Non-pigmented ciliary epithelial cell (primary cell): Measurements from ENCODE around the gene ATP6V0E1.

Source experiments
- DNase-seq: peaks from one replicate; pipeline ENCODE4 v3.0.0-alpha.2; 2010; ENCODE audit warnings: low read depth

The ATP6V0E1 gene

DNA sequence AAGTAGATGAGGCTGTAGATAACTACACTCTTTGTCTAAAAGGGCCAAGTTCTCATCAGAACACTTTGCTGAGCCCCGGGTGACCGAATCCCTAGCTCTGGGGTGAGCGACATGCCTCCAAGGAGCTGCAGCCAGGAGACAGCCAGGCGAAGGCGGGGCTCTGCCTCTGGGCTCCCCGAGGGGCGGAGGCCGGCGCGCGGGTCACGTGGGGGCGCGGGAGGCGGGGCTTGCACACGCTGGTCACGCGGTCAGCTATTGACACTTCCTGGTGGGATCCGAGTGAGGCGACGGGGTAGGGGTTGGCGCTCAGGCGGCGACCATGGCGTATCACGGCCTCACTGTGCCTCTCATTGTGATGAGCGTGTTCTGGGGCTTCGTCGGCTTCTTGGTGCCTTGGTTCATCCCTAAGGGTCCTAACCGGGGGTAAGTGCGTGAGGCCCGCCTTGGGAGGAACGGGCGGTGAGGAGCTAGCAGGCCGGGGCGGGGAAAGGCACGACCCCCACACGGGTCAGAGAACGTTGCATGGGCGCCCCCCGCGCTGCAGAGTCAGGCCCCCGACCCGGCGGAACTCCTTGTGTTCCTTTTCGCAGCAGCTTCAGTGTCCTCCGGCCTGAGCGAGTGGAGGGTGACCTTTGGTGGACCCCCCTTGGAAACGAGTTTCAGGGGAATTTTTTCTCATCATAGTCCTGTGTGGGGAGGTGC, at the start of gene ATP6V0E1:
Gene ATP6V0E1 (plus strand): TSS at position 230 of the 702 bp plus-strand sequence. CDS start 90 bp downstream, at position 320.
- DNase-seq = no peak

DNA sequence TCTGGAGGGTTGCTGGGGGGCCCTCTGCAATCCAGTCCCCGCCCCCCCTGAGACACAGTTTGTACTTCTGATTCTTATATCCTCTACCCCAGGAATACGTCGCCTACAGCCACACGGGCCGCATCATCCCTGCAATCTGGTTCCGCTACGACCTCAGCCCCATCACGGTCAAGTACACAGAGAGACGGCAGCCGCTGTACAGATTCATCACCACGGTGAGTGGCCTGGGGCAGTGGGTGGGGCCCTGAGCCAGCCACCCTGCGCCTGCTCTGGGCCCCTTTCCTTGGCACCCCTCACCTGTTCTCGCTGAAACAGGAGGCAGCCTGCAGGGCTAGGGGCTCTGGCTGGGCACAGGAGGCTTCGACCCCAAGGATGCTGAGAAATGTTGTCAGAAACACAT, 48.5 kb upstream of the ATP6V0E1 start:
- no peak for DNase-seq

DNA sequence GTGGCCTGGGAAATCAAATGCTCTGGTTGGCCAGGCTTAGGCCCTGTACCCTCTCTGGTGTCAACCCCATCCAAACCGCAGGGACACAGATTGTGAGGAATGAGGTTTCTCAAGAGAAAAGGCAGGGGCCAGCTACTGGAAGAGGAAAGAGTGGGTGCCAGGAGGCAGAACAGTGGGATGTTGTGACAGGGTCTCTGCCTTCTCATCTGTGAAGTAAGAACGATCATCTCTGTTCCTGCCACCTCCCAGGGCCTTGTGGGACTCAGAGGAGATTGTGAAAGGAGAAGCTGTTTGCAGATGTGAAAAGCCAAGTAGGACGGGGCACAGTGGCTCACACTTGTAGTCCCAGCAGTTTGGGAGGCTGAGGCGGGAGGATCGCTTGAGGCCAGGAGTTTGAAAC, 47.2 kb upstream of the ATP6V0E1 start:
- no peak for DNase-seq

DNA sequence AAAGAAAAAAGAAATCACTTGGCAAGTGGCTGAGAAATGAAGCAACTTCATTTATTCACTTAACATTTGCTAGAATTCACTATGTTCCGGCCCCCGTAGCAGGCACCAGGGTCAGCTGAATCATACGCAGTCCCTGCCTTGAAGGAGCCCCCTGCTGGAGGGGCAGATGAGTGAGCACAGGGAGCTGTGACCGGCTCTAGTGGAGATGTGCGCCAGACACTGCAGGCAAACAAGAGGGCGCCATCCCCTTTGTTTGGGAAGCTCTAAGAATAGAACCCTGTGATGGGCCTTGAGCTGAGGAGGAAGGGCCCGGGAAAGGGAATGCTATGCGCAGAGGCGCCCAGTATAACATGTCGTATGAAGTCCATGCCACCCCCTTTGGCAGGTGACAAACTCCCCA, 44.5 kb upstream of the ATP6V0E1 start:
- DNase-seq = no peak

DNA sequence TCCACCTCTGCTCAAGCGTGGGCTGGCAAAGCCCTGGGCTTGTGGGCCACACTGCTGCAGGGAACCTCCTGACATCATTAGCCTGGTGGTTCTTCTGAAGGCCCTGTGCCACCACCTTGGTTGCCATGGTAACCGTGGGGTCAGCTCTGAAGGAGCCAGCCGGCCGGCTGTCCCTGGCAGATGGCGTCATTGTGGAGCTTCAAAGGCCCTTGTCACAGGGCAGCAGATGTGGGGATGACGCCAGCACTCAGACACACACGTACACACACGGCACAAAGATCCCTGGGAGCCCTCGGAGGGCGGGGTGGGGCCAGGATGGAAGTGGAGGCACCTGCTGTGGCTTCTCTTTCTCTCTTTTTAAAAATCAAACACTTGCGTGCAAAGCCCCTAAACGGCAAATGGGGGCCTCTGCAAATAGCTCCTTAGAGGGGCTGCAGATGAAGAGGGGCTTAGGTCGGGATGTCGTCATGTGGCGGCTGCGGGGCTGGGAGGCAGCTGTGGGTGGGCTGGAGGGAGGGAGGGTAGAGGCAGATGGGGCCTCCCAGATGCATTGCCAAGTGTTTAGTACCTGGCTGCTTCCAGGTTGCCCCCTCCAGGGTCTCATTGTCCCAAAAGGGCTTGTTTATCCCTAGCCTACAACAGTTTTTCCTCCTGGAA, 43.8 kb upstream of the ATP6V0E1 start:
- no peak for DNase-seq

DNA sequence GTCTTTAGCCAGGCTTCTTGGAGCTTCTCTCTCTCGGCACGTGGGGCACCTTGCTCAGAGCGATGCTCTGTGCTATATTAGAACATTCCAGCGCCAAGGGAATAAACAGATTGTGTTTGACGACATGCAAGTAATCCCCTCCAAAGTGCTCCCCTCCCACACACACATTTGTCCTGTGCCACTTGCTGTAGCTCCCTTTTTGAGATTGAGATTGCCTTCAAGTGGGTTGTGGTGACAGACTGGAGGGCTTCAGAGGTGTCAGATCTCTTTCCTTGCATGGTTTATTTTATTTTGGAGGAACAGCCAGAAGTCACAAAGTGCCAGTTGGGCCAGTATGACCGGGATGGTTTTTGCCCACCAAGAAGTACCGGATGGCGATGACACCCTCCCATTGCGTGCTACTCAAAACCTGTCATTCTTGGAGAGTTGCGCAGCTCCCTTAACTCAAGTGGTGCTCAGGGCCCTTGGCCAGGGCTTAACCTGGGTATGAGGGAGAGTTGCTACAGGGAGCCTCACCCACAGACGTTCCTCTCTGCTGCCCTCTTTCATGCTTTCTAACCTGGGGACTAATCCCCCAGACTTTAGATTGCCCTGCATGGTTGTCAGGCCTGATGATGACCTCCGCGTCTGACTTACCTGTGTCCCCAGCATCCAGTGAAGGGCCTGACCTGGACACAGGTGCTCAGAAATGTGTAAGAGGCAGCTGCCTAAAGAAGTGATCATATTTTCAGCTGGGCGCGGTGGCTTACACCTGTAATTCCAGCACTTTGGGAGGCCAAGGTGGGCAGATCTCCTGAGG, 43.1 kb upstream of the ATP6V0E1 start:
- no peak for DNase-seq

DNA sequence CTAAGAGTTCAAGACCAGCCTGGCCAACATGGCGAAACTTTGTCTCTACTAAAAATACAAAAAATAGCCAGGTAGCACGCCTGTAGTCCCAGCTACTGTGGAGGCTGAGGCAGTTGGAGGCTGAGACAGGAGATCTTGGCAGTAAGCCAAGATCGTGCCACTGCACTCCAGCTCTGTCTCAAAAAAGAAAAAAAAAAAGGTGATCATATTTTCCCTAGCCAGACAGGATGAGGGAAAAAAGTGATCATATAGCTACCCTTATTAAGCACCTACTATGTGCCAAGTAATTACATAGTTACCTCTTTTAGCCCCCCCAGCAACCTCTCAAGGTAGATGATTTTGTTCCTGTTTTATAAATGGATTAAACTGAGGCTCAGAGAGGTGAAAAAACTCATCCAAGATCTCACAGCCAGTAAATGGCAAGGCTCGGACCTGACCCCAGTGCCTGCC, 42.5 kb upstream of the ATP6V0E1 start:
- no peak for DNase-seq

DNA sequence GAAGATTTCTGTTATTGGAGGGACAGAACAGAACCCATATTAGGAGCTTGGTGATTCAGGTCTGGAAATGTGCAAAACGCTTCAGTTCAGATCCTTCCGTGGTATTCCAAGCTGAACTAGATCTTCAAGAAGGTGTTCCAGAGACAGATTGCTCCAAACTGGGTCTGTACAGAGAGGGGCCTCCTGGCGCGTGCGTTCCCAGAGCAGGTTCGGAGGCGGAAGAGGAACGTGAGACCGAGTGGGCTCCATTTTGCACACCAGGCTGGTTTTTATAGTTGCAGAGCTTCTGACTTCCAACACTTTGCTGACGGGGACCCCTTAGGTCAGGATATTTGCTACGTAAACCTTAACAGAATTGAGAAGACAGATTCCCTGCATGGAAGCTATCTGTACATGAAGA, 41.0 kb upstream of the ATP6V0E1 start:
- DNase-seq = no peak

DNA sequence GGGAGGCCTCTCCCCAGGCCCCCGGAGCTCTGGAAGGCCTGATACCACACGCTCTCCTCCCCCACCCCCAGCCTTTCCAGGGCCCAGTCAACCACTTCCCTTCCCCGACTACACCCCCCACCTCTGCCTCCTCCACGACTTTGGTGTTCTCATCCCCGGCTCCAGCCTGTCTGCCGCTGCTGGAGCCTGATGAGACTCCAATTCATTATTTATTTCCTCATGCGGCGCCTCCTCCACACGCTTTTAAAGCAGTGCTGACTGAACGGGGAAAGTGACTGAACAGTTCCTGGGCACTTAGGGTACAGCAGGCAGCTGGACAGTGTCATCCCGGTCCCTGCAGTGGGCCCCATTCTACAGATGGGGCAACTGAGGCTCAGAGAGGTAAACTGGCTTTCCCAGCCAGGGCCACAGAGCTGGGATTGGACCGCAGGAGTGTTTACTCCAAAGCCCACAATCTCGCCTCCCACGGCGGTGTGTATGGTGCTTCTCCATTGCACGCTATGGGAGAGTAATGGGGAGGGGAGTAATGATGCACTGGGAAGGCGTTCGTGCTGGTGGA, 40.2 kb upstream of the ATP6V0E1 start:
- DNase-seq = no peak

DNA sequence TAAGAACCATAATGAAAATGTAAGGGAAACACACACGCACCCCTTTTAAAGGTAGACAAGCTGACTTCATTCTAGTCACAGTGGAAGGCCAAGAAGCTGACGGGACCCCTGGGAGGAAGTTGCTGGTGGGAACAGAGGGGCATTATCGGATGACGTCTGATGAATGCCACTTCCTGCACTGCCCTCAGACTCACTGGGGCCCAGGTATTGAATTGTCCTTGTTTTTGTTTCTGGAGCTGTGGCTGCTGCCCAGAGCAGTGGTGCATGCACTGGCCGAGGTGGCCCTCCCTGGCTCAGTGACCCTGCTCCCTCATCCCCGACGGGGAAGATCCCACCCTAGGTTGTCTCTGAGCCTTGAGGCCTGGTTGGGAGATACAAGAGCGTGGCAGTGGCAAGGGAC, 39.7 kb upstream of the ATP6V0E1 start:
- DNase-seq = no peak

DNA sequence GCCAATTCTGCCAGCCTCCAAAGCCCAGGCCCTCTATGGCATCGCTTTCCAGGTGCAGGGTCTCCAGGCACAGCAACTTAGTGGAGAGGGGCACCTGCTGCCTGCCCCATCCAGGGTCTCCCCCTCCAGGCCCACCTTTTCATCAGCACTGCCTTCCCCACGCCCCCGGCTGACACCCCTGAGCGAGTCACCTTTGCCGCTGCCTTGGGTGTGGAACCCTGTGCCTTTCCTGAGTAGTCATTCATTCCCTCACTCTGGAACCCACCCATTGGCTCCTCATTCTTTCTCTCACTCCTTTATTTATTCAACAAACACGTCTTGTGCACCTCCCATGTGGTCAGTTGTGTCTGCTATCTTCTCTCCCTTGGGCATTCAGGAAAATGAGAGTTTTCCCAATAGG, 38.8 kb upstream of the ATP6V0E1 start:
- no peak for DNase-seq

DNA sequence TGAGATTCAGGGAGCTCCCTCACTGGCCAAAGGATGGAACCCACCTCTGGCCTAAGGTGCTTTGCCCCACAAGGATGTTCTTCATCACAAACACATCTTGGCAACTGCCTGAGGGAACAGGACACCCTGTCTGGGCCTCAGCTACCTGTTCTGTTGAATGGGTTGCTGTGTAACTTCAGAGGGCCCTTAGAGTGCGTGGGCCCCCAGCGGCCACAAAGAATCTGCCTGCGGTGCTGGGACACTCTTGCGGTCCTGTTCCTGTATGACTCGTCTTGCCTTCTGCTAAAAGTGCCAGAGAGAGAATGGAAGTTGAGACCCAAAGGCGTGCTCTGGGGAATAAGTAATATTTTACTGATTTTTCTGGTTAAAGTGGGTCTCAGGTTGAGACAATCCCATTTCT, 38.4 kb upstream of the ATP6V0E1 start:
- no peak for DNase-seq

DNA sequence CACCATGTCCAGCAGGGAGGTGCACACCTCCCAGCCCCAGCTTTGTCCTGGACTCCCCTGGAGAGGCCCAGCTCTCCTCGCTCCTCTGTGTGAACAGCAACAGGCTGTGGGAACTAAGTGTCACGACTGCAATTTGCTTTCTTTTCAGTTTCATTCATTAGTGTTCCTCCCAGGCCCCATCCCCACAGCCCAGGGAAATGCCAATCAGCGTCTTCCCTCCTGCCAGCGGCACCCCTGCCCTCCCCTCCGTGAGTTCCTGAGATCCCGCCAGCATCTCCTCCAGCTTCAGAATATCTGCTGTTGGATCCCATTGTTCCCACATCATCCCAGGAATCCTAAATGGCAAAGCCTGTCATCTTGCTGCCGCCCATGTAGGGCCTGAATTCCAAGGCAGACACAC, 37.4 kb upstream of the ATP6V0E1 start:
- no peak for DNase-seq

DNA sequence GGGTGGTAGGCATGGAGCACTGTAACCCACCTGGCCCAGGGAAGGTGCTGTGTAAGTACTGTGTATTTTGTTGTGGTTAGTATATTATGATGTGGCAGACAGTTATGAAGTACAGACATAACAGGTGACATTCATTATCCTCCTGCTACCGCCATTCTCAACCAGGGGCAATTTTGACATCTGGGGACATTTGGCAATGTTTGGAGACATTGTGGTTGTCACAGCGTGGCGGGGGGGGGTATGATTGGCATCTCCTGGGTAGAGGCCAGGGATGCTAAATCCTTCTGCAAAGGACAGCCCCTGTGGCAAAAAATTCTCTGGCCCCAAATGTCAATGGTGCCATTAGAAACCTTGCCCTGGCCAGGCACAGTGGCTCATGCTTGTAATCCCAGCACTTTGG, 34.1 kb upstream of the ATP6V0E1 start:
- DNase-seq = no peak

DNA sequence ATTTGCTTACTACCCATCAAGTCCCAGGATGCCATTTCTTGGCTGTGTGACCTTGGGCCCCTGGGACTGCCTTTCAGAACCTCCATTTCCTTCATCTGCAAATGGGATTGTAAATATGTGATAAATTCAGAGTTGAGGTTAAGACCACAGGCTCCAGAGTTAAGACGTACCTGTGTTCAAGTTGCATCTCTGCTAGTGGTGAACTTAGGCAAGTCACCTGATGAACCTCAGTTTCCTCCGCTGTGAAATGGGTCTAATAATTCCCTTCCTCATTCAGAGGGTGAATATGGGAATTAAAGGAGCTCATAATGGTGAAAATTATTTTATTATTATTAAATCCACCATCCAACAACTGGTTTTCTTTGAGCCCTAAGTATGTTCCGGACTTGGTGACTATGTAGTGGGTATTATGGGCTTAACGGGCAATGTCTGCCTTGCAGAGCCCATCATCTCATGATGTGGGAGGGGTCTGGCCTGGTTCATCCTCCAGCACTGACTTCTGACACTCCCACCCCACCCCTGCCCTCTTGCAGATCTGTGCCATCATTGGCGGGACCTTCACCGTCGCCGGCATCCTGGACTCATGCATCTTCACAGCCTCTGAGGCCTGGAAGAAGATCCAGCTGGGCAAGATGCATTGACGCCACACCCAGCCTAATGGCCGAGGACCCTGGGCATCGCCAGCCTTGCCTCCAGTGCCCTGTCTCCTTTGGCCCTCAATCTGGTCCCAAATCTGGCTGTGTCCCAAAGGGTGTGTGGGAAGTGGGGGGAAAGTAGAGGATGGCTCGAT, 33.2 kb upstream of the ATP6V0E1 start:
- DNase-seq = no peak

DNA sequence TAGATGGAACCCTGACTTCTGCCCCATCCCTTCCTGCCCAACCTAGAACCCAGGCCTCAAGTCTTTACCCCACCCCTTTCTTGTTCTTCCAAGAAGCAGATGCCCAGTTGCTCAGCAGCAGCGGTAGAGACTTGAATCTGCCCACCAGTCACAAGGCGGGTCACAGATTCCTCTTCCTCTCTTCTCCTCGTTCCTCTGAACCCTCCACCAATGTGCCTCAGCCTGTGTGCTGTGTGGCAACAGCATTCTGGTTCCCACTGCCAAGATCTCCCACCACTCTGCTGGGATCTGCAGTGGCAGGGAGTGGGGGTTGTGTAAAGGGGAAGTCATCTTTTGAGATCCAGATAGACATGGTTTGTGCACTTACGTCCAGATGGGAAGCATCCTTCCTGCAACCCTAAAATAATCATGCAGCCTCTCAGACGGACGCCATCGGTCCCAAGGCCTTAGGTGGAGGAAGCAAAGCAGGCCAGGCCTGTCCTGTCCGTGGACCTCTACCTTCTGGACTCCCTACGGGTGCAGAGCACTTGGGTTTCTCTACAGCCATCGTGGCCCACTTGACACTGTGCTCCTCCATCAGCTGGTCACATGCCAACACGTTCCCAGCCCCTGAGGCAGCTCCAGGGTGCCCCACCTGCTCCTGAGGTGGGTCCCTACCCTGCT, 32.1 kb upstream of the ATP6V0E1 start:
- no peak for DNase-seq

DNA sequence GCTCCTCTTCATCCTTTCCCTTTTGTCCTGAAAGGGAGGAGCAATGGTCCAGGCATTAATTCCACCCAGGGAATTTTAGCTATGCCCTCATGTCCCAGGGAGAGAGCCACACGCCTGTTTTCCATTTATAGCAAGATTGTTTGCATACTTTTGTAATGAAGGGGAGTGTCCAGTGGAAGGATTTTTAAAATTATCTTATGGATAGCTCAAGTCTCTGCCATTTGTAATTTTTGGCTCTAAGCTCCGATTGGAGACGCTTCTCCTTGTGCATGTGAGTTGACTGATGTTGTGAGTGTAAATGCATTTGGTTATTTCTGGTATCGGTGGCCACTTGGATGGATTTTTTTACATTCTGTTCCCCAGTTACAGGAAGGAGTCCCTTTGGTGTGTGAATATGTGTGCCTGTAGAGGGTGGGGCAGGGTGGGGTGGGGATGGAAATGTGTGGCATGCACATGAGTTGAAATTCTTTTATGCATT, 31.5 kb upstream of the ATP6V0E1 start:
- DNase-seq = no peak

DNA sequence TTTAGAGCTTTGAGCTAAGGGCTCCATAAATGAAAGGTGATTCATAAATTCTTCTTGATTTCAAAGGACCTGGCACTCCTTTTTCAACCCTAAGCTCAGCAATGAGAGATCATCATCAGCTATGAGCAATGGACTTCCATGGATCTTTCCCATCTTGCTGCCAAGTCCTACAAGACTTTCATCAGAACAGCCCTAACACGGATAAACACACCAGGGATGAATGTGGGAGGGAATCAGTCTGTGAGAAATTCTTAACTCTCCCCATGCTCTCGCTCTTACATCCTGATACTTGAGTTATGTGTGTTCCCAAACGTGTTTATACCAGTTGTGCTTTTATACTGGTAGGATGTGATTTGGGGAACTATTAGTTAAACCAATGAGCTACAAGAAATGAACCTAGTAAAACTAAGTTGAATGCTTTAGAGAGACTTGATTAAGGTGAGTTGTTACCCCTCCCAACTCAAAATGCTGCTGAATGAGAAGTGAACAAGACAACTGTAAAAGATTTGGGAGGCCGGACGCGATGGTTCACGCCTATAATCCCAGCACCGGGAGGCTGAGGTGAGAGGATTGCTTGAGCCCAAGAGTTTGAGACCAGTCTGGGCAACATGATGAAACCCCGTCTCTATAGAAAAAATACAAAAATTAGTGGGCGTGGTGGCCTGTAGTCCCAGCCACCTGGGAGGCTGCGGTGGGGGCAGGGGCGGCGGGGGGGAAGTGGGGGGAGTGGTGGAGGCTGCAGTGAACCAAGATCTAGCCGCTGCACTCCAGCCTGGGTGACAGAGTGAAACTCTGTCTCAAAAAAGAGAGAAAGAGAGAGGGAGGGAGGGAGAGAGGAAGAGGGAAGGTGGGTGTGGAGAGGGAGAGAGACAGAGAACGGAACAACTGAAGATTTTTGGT, 29.5 kb upstream of the ATP6V0E1 start:
- DNase-seq = no peak

DNA sequence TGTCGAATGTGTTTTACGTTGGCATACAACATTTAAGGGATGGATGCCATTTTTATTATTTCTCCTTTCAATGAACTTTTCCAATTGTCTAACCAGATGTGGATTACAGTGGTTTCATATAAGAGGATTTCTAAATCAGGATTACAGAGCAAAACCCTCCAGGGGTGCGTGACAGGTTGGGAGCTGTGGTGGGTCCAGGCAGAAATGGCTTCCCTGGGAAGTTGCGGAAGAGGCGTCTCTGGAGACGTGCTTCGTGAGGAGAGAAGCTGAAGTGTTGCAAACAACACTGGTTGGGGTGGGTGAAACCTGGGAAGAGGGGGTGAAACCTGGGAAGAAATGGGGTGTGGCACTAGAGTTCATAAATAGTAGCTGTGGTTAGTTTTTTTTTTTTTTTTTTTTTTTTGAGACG, 28.8 kb upstream of the ATP6V0E1 start:
- DNase-seq = no peak

DNA sequence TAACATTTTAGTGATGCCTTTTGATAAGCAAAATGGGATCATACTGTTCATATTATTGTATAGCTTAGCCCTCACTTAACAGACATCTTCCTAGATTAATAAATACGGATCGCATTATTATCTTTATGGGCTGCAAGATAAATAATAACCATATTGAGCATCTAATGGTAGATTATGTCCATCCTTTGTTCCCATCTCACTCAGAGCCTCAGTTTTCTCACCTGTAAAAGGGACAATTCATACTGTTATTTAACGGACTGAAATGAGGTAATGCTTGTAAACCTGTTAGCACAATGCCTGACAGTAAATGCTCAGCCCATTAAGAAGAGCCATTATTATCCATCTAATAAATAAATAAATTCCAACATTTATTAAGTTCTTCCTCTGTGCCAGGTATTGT, 27.3 kb upstream of the ATP6V0E1 start:
- DNase-seq = no peak
